H1 (cell line): ENCODE measurements around the gene DPM3. TPM values are rescaled to one million over a fixed set of nuclear protein-coding genes. Genes with fewer than 3 reads are reported as not detected.

Experiments used
- CTCF ChIA-PET: fragments of 300-600 bp; sonication (Branson Sonifier 250); formaldehyde crosslinking; loops from one replicate; lab custom pipeline; 2021; ENCODE audit not compliant: partially characterized antibody; lab: Charles Lee
- POLR2A ChIA-PET: fragments of 300-600 bp; sonication (Branson Sonifier 250); formaldehyde crosslinking; loops from one replicate; lab custom pipeline; 2021; ENCODE audit warnings: inconsistent platforms; ENCODE audit not compliant: partially characterized antibody; lab: Charles Lee
- DNase-seq, 2 experiments: peaks; one replicate each; pipeline versions ENCODE4 v3.0.0 to v3.0.0-alpha.2; 2010 to 2022; ENCODE audit warnings: low spot score in 2 of 2, low read depth in 1 of 2, mixed read lengths in 1 of 2
- FAIRE-seq: peaks from 2 replicates; lab custom pipeline; 2011; peaks lifted over from hg19 to GRCh38; lab: Jason Lieb, UNC
- H2AFZ ChIP-seq: 2 replicates; pipeline ENCODE4 v1.8.1; 2012; ENCODE audit warnings: low read length, inconsistent platforms
- H2AK5ac ChIP-seq: 2 replicates; pipeline ENCODE4 v1.6.1; 2013; ENCODE audit warnings: low read depth, low read length
- H2BK120ac ChIP-seq: replicated peaks from 2 replicates; pipeline ENCODE3; 2013; ENCODE audit warnings: low read depth, low read length, inconsistent platforms
- H2BK12ac ChIP-seq: 2 replicates; pipeline ENCODE4 v1.6.1; 2013; ENCODE audit warnings: low read depth, low read length
- H2BK15ac ChIP-seq: 2 replicates; pipeline ENCODE4 v1.6.1; 2013; ENCODE audit warnings: low read length
- H2BK20ac ChIP-seq: 2 replicates; pipeline ENCODE4 v1.6.1; 2013; ENCODE audit warnings: low read length
- H2BK5ac ChIP-seq: 2 replicates; pipeline ENCODE4 v1.6.1; 2013; ENCODE audit warnings: low read depth, low read length
- H3K14ac ChIP-seq: 2 replicates; pipeline ENCODE4 v1.6.1; 2013; ENCODE audit warnings: inconsistent platforms; ENCODE audit not compliant: insufficient read length
- H3K18ac ChIP-seq: 2 replicates; pipeline ENCODE4 v1.6.1; 2013; ENCODE audit warnings: low read length; ENCODE audit errors: extremely low read depth
- H3K23ac ChIP-seq: 2 replicates; pipeline ENCODE4 v1.6.1; 2013; ENCODE audit warnings: inconsistent platforms; ENCODE audit not compliant: insufficient read length
- H3K23me2 ChIP-seq: 2 replicates; pipeline ENCODE4 v1.6.1; 2013; ENCODE audit warnings: low read depth, low read length
- H3K27ac ChIP-seq: 2 replicates; pipeline ENCODE4 v1.6.1; 2011; ENCODE audit warnings: low read depth, low read length, inconsistent platforms
- H3K27me3 ChIP-seq, 4 experiments: replicated peaks in 1 of 4; 1 replicate in 1 of 4; 2 replicates in 3 of 4; pipeline versions ENCODE4 v1.6.1 to v1.8.1; 2011 to 2013; ENCODE audit warnings: low read length in 3 of 4, mild to moderate bottlenecking in 3 of 4, inconsistent platforms in 2 of 4, mixed read lengths in 2 of 4, moderate library complexity in 1 of 4; ENCODE audit not compliant: control insufficient read depth in 3 of 4, insufficient read depth in 3 of 4; ENCODE audit errors: extremely low read depth in 1 of 4
- H3K36me3 ChIP-seq, 4 experiments: 2 replicates each; pipeline versions ENCODE4 v1.6.1 to v1.8.1; 2011 to 2013; ENCODE audit warnings: mild to moderate bottlenecking in 4 of 4, low read length in 3 of 4, moderate library complexity in 2 of 4, control low read depth in 1 of 4, inconsistent platforms in 1 of 4; ENCODE audit not compliant: insufficient read depth in 4 of 4, control insufficient read depth in 2 of 4
- H3K4ac ChIP-seq: replicated peaks from 2 replicates; pipeline ENCODE3; 2013; ENCODE audit warnings: low read length, low read depth, mixed read lengths, inconsistent platforms; ENCODE audit not compliant: insufficient read length
- H3K4me1 ChIP-seq, 4 experiments: replicated peaks in 1 of 4; 1 replicate in 1 of 4; 2 replicates in 3 of 4; pipeline versions ENCODE4 v1.6.1 to v1.8.1; 2011 to 2013; ENCODE audit warnings: low read length in 3 of 4, inconsistent platforms in 2 of 4, mixed read lengths in 1 of 4; ENCODE audit not compliant: insufficient read depth in 4 of 4, control insufficient read depth in 3 of 4
- H3K4me2 ChIP-seq, 2 experiments: 2 replicates each; pipeline versions ENCODE4 v1.6.1 to v1.8.1; 2011 to 2013; ENCODE audit warnings: low read depth in 2 of 2, low read length in 2 of 2, control low read depth in 1 of 2, inconsistent platforms in 1 of 2, mild to moderate bottlenecking in 1 of 2; ENCODE audit not compliant: insufficient read depth in 1 of 2
- H3K4me3 ChIP-seq, 4 experiments: fragments of 200-600, 300-600 bp in 1 of 4; sonication (generic), shearing (Covaris generic), sonication (Bioruptor Twin) in 1 of 4; 2 replicates each; pipeline versions ENCODE4 v1.5.1 to v1.8.1; 2011 to 2016; ENCODE audit warnings: low read length in 4 of 4, low read depth in 3 of 4, control low read depth in 2 of 4, inconsistent platforms in 2 of 4, mild to moderate bottlenecking in 2 of 4, mixed read lengths in 1 of 4, moderate library complexity in 1 of 4; ENCODE audit not compliant: insufficient read depth in 2 of 4; ENCODE audit errors: extremely low read depth in 1 of 4
- H3K56ac ChIP-seq: replicated peaks from 2 replicates; pipeline ENCODE3; 2013; ENCODE audit warnings: low read depth, mild to moderate bottlenecking, mixed read lengths, low read length, inconsistent platforms; ENCODE audit not compliant: insufficient read length
- H3K79me1 ChIP-seq: 2 replicates; pipeline ENCODE4 v1.6.1; 2013; ENCODE audit warnings: low read depth, low read length, control low read depth
- H3K79me2 ChIP-seq, 2 experiments: 2 replicates each; pipeline versions ENCODE4 v1.6.1 to v1.8.1; 2012 to 2013; ENCODE audit warnings: low read length in 2 of 2, mild to moderate bottlenecking in 2 of 2, inconsistent platforms in 1 of 2; ENCODE audit not compliant: insufficient read depth in 2 of 2, control insufficient read depth in 1 of 2
- H3K9ac ChIP-seq, 4 experiments: replicated peaks in 1 of 4; 1 replicate in 1 of 4; 2 replicates in 3 of 4; pipeline versions ENCODE4 v1.6.1 to v1.8.1; 2011 to 2013; ENCODE audit warnings: low read depth in 3 of 4, low read length in 3 of 4, control low read depth in 2 of 4, mild to moderate bottlenecking in 2 of 4, moderate library complexity in 2 of 4, inconsistent platforms in 1 of 4; ENCODE audit errors: extremely low read depth in 1 of 4
- H3K9me3 ChIP-seq, 2 experiments: 2 replicates each; pipeline versions ENCODE4 v1.6.1 to v1.8.1; 2012 to 2013; ENCODE audit warnings: mild to moderate bottlenecking in 2 of 2, moderate library complexity in 2 of 2, control low read depth in 1 of 2, inconsistent platforms in 1 of 2, low read depth in 1 of 2, low read length in 1 of 2, mixed read lengths in 1 of 2; ENCODE audit not compliant: insufficient read depth in 2 of 2
- H4K20me1 ChIP-seq, 2 experiments: replicated peaks in 1 of 2; 2 replicates each; pipeline versions ENCODE3 to v1.8.1; 2011 to 2013; ENCODE audit warnings: inconsistent platforms in 2 of 2, low read length in 2 of 2, mild to moderate bottlenecking in 1 of 2; ENCODE audit not compliant: insufficient read depth in 2 of 2, control insufficient read depth in 1 of 2
- H4K5ac ChIP-seq: 2 replicates; pipeline ENCODE4 v1.6.1; 2013; ENCODE audit warnings: low read length, low read depth, mixed read lengths, inconsistent platforms; ENCODE audit not compliant: insufficient read length
- H4K8ac ChIP-seq: 2 replicates; pipeline ENCODE4 v1.8.0; 2013; ENCODE audit warnings: mild to moderate bottlenecking, moderate library complexity, low read length, inconsistent platforms; ENCODE audit not compliant: insufficient read depth; ENCODE audit errors: extremely low read depth
- H4K91ac ChIP-seq: replicated peaks from 2 replicates; pipeline ENCODE3; 2013; ENCODE audit warnings: low read length, mixed read lengths, inconsistent platforms; ENCODE audit not compliant: insufficient read length
- ASH2L ChIP-seq: fragments of 200-600, 300-600 bp; sonication (generic); IDR thresholded peaks from one replicate; pipeline ENCODE4 v1.7.1; 2017; ENCODE audit warnings: low read length
- CTCF ChIP-seq, 3 experiments: IDR thresholded peaks; 1 replicate in 2 of 3; 2 replicates in 1 of 3; pipeline versions ENCODE4 v1.5.1 to v1.6.1; 2011; ENCODE audit warnings: low read length in 3 of 3, mild to moderate bottlenecking in 3 of 3, inconsistent platforms in 2 of 3, low read depth in 1 of 3, moderate library complexity in 1 of 3; ENCODE audit not compliant: insufficient read depth in 1 of 3; ENCODE audit errors: control extremely low read depth in 1 of 3
- HDAC2 ChIP-seq, 2 experiments: fragments of 300-600 bp in 1 of 2; sonication (generic) in 1 of 2; IDR thresholded peaks; 2 replicates each; pipeline ENCODE4 v1.6.1; 2011 to 2012; ENCODE audit warnings: low read depth in 2 of 2, low read length in 2 of 2, mild to moderate bottlenecking in 2 of 2, moderate library complexity in 2 of 2, borderline replicate concordance in 1 of 2, inconsistent platforms in 1 of 2
- RAD21 ChIP-seq, 2 experiments: IDR thresholded peaks in 1 of 2; conservative IDR thresholded peaks in 1 of 2; 2 replicates each; pipeline ENCODE4 v1.6.1; 2011; ENCODE audit warnings: low read depth in 2 of 2, low read length in 2 of 2, improper control_type of control experiment in 1 of 2, inconsistent platforms in 1 of 2, mild to moderate bottlenecking in 1 of 2, moderate library complexity in 1 of 2
- WGBS, 2 experiments: shearing (Covaris generic) in 1 of 2; methylation state at CpG; one replicate each; pipeline versions ENCODE4 v1.1.6 to v1.1.7; 2013 to 2015; ENCODE audit warnings: low lambda C conversion rate in 2 of 2, mixed read lengths in 2 of 2, inconsistent platforms in 1 of 2, low coverage in 1 of 2, missing lambda C conversion rate in 1 of 2; ENCODE audit not compliant: insufficient replicate concordance in 2 of 2, insufficient coverage in 1 of 2, insufficient read length in 1 of 2; ENCODE audit errors: extremely low coverage in 1 of 2, missing lambda C conversion rate in 1 of 2; 5-methylcytosine and 5-hydroxymethylcytosine counted together
- polyA plus RNA-seq, 7 experiments: library from polyadenylated mRNA; depleted of rRNA in 3 of 7; stranded (reverse) in 5 of 7; unstranded in 2 of 7; fragments of >200 nt in 5 of 7; fragments of 200-250 nt in 2 of 7; gene quantifications; 1 replicate in 5 of 7; 2 replicates in 1 of 7; 4 replicates in 1 of 7; pipeline versions ENCODE4 v1.2.1 to v1.2.3, GENCODE V29; 2011 to 2013; ENCODE audit warnings: missing spikeins in 2 of 7, mixed read lengths in 2 of 7
- total RNA-seq: library from RNA; stranded (reverse); fragmentation: NEBNext Ultra II Directional; extraction: Animal tissue kit (Norgen Biotek cat#: 25700); gene quantifications from 2 replicates; pipeline ENCODE4 v1.2.1, GENCODE V29; 2021

The DPM3 gene
- total and polyA plus RNA-seq, 2 of the 8 experiments (the other 6 are each of a cell fraction or from before 2014, with no cell fraction given) = 44.8 to 227 TPM

- no peak overlapping the region for H3K4me3 ChIP-seq
- peak overlapping the region; percentile 19 to 30; a peak in 2 of 4 replicates for H3K4me2 ChIP-seq
- H3K79me1 ChIP-seq = no peaks in the 10 kb centered on the region
- H3K36me3 ChIP-seq = no peaks in the 10 kb centered on the region
- CTCF ChIA-PET = interaction anchor here (0.9 to 6.9 kb wide), 14 partner anchors 9 to 79 kb away, joined by 3 to 101 read pairs (median 6); partner anchors contain the start of genes EFNA4 and KRTCAP2
- no peak overlapping the region for H3K9ac ChIP-seq
- H3K27me3 ChIP-seq = peaks cover 0 to 12% (median 2%) of the 10 kb centered on the region in 4 experiments; a peak in 2 of 7 replicates
- no peak overlapping the region for H4K91ac ChIP-seq
- peak overlapping the region; percentile 62 for H3K18ac ChIP-seq
- H2AFZ ChIP-seq = peak overlapping the region; percentile 63
- H4K5ac ChIP-seq = no peak overlapping the region
- H3K4me1 ChIP-seq = peaks cover 0 to 10% (median 8%) of the 10 kb centered on the region in 4 experiments; a peak in 5 of 7 replicates
- H3K14ac ChIP-seq = no peak overlapping the region
- no peak overlapping the region for H3K56ac ChIP-seq
- H3K23me2 ChIP-seq = no peaks in the 10 kb centered on the region
- no peak overlapping the region for H2BK120ac ChIP-seq
- H3K4ac ChIP-seq = peak overlapping the region; percentile 2
- no peak overlapping the region for H2BK5ac ChIP-seq
- TF ChIP-seq CTCF (IDR thresholded peaks at IDR 0.05; ENCODE audit: control extremely low read depth in 1 of 3, insufficient read depth in 1 of 3, low read depth in 1 of 3, low read length in 3 of 3) (peak in 2 of 3 experiments; percentile 57 to 70; a peak in 3 of 4 replicates), RAD21 (IDR thresholded peaks at IDR 0.05 in 1 of 2, conservative IDR thresholded peaks at IDR 0.05 in 1 of 2; ENCODE audit: low read depth in 2 of 2, low read length in 2 of 2) (peak; percentile 54 to 69), HDAC2 (IDR thresholded peaks at IDR 0.05; ENCODE audit: borderline replicate concordance in 1 of 2, low read depth in 2 of 2, low read length in 2 of 2) (no peak), ASH2L (no peak)
- no peak overlapping the region; the same call in 1 of the 2 replicates for H3K27ac ChIP-seq
- no peak overlapping the region for H3K23ac ChIP-seq
- no peak overlapping the region for H2AK5ac ChIP-seq
- peak overlapping the region; percentile 81; the same call in 1 of the 2 replicates for H2BK15ac ChIP-seq
- H3K79me2 ChIP-seq = no peaks in the 10 kb centered on the region
- peak in 1 of 2 experiments; percentile 54 for DNase-seq
- H2BK20ac ChIP-seq = no peak overlapping the region
- H2BK12ac ChIP-seq = 0 out of 2 replicates have a peak overlapping the region, but pooled peaks have one; percentile 55
- 70% methylated on average over 13 of the region's 13 CpGs; no CpG with 5 or more reads in 1 of the 2 experiments for WGBS, 2 experiments
- H3K9me3 ChIP-seq = no peaks in the 10 kb centered on the region
- no peak for FAIRE-seq
- H4K20me1 ChIP-seq = no peaks in the 10 kb centered on the region
- POLR2A ChIA-PET = interaction anchor here (0.6 to 1.2 kb wide), 3 partner anchors 37 to 100 kb away, joined by 3 to 4 read pairs (median 3); no protein-coding TSS in a partner anchor
- H4K8ac ChIP-seq = no peak overlapping the region
Measured at GRCh38 chr1:155093911-155094621, 46.3 kb downstream of the DPM3 start.
